Spinal cord (tissue), 10 donors: Measurements from ENCODE around the gene FNTB. TPM values are rescaled to one million over a fixed set of nuclear protein-coding genes. Genes with fewer than 3 reads are reported as not detected.
A peak's percentile ranks its signal among the peaks of the same experiment; 100 is the strongest.
"Not testable (repeated sequence)": the region's sequence is repeated elsewhere in the genome, so short reads cannot be mapped to it uniquely, and the experiment has no call there.

Experiments
- DNase-seq, 6 donors: peaks; one replicate each; pipeline versions ENCODE4 v3.0.0 to v3.0.0-alpha.2; 2013 to 2015; ENCODE audit warnings: low spot score in 6 of 6, low read depth in 4 of 6
- H3K27ac ChIP-seq: one replicate; pipeline ENCODE4 v1.5.1; 2013; ENCODE audit warnings: low read depth, low read length, control low read depth
- H3K27me3 ChIP-seq: one replicate; pipeline ENCODE4 v1.6.1; 2013; ENCODE audit warnings: low read length; ENCODE audit not compliant: control insufficient read depth, insufficient read depth
- H3K36me3 ChIP-seq: one replicate; pipeline ENCODE4 v1.6.1; 2013; ENCODE audit warnings: low read length; ENCODE audit not compliant: control insufficient read depth, insufficient read depth
- H3K4me1 ChIP-seq: one replicate; pipeline ENCODE4 v1.6.1; 2013; ENCODE audit warnings: low read length; ENCODE audit not compliant: control insufficient read depth, insufficient read depth
- H3K4me3 ChIP-seq: one replicate; pipeline ENCODE4 v1.5.1; 2013; ENCODE audit warnings: low read depth, low read length, control low read depth
- H3K9me3 ChIP-seq: one replicate; pipeline ENCODE4 v1.6.1; 2013; ENCODE audit warnings: low read length; ENCODE audit not compliant: control insufficient read depth, insufficient read depth
- WGBS: methylation state at CpG from one replicate; pipeline ENCODE4 v1.1.5; 2013; ENCODE audit warnings: missing lambda C conversion rate; ENCODE audit not compliant: insufficient coverage; 5-methylcytosine and 5-hydroxymethylcytosine counted together
- polyA plus RNA-seq, 2 donors: library from polyadenylated mRNA; unstranded; fragments of 120-200 nt; gene quantifications; one replicate each; pipeline ENCODE4 v1.2.1, GENCODE V29; 2013; ENCODE audit not compliant: insufficient read length in 2 of 2
- total RNA-seq, 2 donors: library from RNA; depleted of rRNA in 1 of 2; stranded (reverse); fragments of 120-200 nt in 1 of 2; fragments of >200 nt in 1 of 2; gene quantifications; one replicate each; pipeline versions ENCODE4 v1.2.3 to v1.2.4, GENCODE V29; 2013 to 2014
- donor health status: healthy.

FNTB gene
- total and polyA plus RNA-seq, 4 donors, result 20.9 to 66.9 (median 43.2) TPM

DNA sequence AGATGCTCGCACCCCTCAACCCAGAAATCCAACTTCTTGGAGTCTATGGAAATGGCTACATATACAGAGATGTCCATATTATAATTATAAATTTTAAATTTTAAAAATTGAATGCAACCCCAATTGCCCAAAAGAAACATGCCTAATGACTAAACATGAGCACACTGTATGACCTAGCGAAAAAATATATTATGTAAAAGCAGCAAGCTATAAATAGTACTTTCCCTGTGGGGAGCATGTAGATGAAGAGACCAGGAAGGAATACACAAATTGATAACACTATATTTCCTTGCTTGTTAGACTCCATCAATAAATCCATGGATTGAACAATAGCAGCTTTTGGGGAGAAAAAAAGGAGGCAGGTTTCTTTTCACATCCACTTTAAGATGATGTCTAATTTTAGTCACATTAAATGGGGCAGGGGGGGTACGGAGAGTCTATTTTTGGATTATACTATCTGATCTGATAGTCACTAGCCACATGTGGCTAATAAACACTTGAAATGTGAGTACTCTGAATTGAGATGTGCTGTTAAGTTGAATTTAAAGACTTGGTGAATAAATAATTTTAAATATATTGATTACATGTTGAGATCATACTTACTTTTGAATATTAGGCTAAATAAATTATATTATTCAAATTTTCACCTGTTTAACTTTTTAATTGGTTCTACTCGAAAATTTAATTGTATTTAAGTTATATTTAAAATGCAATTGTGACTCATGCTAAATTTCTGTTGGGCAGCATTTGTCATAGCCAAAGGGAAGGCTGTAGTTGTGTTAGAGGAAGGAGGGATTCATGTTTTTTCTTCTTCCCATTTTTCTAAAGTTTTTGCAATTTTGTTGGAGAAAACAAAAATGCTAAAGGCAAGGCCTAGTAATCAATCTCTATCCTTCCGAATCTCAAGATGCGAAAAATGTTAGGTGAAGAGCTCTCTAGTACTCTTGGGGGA is 98.1 kb downstream of the FNTB start:
- Histone ChIP-seq H3K36me3 (peaks cover 19% of the 10 kb centered on the region), H3K9me3 (peaks cover 3% of the 10 kb centered on the region), H3K27ac (no peak overlapping the region), H3K27me3 (no peaks in the 10 kb centered on the region), H3K4me3 (no peak overlapping the region), H3K4me1 (no peaks in the 10 kb centered on the region)
- DNase-seq, result no peak
- WGBS, result no CpG with 5 or more reads among the region's 6 CpGs

DNA sequence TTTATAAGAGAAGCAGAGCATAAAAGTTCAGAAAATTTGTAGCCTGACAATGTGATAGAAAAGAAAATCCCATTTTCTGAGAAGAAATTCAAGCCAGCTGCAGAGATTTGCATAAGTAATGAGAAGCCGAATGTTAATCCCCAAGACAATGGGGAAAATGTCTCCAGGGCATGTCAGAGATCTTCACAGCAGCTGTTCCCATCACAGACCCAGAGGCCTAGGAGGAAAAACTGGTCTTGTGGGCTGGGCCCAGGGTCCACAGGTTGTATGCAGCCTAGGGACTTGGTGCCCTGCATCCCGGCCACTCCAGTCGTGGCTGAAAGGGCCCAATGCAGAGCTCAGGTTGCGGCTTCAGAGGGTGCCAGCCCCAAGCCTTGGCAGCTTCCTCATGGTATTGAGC is 100.0 kb downstream of the FNTB start:
- H3K4me1 ChIP-seq, H3K9me3 ChIP-seq, H3K27ac ChIP-seq, H3K27me3 ChIP-seq, H3K4me3 ChIP-seq, DNase-seq: not testable (repeated sequence)
- 97% methylated on average over 4 of the region's 4 CpGs for WGBS
- peaks cover 21% of the 10 kb centered on the region for H3K36me3 ChIP-seq

DNA sequence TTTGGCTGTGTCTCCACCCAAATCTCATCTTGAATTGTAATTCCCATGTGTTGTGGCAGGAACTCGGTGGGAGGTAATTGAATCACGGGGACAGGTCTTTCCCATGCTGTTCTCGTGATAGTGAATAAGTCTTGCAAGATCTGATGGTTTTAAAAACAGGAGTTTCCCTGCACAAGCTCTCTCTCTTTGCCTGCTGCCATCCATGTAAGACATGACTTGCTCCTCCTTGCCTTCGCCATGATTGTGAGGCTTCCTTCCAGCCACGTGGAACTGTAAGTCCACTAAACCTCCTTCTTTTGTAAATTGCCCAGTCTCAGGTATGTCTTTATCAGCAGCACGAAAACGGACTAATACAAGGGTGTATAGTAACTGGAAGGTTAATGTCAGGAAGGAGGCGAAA is 101.1 kb downstream of the FNTB start:
- H3K36me3 ChIP-seq, result peaks cover 14% of the 10 kb centered on the region
- DNase-seq, result not testable (repeated sequence)

DNA sequence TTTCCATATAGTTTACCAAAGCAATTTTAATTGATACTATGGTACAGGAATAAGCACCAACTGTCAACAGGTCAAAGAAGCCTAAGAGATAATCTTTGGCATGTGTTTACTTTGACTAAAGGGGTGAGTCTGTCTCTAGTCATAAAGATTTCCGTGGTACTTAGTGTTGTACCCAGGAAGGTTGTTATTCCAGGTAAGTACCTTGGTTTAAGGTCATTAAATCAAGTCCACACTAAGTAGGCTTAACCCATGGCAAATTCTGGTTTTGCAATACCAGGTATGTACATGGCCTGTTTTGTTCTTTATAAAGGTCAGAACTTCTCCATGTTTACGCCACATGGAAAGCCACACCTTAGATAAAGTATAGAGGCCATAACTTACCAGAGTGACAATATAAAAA is 105.7 kb downstream of the FNTB start:
- no CpG with 5 or more reads among the region's 2 CpGs for WGBS
- Histone ChIP-seq H3K4me1 (peaks cover 4% of the 10 kb centered on the region), H3K27ac (no peak overlapping the region), H3K27me3 (no peaks in the 10 kb centered on the region), H3K36me3 (peaks cover 10% of the 10 kb centered on the region), H3K9me3 (no peaks in the 10 kb centered on the region), H3K4me3 (no peak overlapping the region)
- DNase-seq, result no peak

More for the DNA sequence above, 101.1 kb downstream of the FNTB start:
- not testable (repeated sequence) for H3K27ac ChIP-seq, H3K4me1 ChIP-seq, H3K27me3 ChIP-seq, H3K4me3 ChIP-seq, H3K9me3 ChIP-seq
- 100% methylated on average over 2 of the region's 8 CpGs for WGBS

DNA sequence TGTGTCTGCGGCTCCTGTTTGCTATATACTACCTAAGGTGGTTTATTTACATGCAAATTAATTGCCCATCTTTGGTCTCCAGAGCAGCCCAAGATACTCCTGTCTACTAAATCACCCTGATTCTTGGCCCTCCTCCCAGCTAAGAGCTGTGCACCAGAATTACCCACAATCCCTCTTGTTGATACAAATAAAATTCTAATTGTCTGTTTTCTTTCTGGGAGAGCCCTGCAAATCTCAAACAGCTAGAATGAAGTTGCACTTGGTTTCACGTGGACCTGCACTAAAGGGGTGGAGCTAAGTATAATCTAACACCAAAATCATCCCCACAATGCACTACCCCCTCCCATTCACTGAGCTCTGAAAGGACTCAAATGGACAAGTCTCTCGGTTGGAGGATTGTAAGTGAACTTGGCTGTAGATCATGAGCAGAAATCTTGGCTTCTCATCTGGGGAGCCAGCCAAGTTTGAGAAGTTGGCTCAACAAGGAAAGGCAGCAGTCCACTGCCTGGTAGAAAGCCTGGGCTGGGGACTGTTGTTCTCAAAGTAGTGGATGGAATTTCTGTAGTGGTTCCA is 109.0 kb downstream of the FNTB start:
- H3K27me3 ChIP-seq, result no peaks in the 10 kb centered on the region
- no peaks in the 10 kb centered on the region for H3K9me3 ChIP-seq
- H3K36me3 ChIP-seq, result peaks cover 7% of the 10 kb centered on the region
- 22% methylated on average over 1 of the region's 3 CpGs for WGBS
- H3K4me1 ChIP-seq, result peaks cover 4% of the 10 kb centered on the region
- H3K4me3 ChIP-seq, result no peak overlapping the region
- DNase-seq, result peak; percentile 60 to 94 (median 79)
- peak overlapping the region; percentile 72 for H3K27ac ChIP-seq

DNA sequence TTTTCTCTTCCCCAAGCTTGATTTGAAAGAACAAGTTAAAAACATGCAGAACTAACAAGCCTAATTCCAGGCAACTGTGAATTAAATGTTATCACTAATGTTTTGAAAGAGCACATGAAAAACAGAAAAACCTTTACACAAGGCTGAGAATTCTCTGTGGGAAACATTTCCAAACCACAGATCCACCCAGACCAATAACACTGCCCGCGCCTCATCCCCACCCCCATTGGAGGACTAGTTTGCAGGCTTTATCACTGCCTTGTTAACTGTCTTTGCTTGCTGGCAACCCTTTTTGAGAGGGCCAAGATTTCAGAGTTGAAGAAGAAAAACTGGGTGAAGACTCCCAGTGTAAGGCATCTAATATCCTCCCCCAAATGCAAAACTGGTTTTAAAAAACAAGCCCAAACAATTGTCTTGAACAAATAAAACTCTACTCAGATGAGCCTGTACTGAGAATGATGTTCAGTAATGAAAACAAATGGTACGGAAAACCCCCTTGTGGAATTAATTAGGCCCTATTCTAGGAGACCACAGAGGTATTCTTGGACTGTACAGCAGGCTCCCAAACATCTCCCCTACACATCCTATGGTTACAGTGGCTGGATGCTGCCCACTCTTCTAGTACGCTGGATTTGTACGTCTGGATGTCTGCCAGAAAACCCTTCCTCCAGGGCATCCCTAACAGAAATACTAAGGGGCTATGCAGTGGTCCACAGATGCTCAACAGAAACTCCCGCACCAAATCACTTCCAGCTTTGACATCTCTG is 109.8 kb downstream of the FNTB start:
- Histone ChIP-seq H3K4me1 (peaks cover 4% of the 10 kb centered on the region), H3K27ac (peak overlapping the region; percentile 72), H3K36me3 (peaks cover 7% of the 10 kb centered on the region), H3K4me3 (no peak overlapping the region), H3K27me3 (no peaks in the 10 kb centered on the region), H3K9me3 (no peaks in the 10 kb centered on the region)
- WGBS, result 43% methylated on average over 4 of the region's 6 CpGs
- peak in 2 of 6 donors; percentile 33 to 67 for DNase-seq

DNA sequence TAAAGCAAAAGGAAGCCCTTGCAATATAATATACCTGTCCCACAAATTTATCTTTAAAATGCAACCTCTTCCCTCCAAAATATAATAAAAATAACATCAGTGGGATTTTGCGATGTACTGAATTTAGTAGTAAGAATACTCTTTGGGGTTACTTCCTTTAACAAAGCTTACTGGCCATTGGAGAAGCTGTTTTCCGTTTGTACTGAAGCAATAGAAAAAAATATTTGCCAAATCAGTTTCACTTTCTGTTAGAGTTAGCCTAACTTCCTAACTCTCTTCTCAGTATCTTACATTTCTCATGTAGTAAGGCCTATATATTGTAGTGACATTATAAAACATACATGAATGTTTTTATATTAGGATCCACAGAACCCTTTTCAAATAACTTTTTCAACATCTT is 111.9 kb downstream of the FNTB start:
- Histone ChIP-seq H3K36me3 (peaks cover 5% of the 10 kb centered on the region), H3K4me3 (no peak overlapping the region), H3K4me1 (peaks cover 9% of the 10 kb centered on the region), H3K27ac (no peak overlapping the region), H3K9me3 (no peaks in the 10 kb centered on the region), H3K27me3 (no peaks in the 10 kb centered on the region)
- DNase-seq, result no peak
- WGBS, result no CpG with 5 or more reads among the region's 2 CpGs

DNA sequence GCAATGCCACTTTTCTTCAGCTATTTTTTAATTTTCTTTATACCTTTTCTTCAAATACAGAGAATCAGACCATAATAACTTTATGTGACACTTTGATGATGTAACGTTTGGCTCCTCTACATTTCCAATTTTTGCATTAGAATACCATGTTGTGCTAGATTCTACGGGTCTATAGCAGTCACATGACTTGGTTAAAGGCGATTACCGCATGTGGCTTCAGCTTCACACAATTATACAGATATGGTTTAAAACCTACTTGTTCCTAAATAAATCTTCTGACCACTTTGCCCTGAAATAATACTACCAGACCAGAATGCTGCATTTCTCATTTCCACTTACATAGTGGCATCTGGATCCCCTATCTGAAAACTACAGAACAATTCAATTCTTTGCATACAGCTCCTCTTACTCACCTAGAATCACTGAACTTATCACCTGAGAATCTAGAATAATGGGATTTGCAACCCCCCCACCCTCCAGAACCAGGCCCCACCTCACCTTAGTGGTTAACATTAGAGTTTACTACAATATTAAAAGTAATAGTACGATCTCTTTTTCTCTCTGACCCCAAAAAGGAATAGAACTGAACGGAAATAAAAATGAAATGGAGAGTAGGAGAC is 114.3 kb downstream of the FNTB start:
- Histone ChIP-seq H3K9me3 (no peaks in the 10 kb centered on the region), H3K4me3 (peak overlapping the region; percentile 84), H3K36me3 (peaks cover 2% of the 10 kb centered on the region), H3K4me1 (peaks cover 9% of the 10 kb centered on the region), H3K27ac (no peak overlapping the region), H3K27me3 (no peaks in the 10 kb centered on the region)
- 50% methylated on average over 2 of the region's 6 CpGs for WGBS
- DNase-seq, result no peak
